DMS53 treated with DMSO at 0.1 percent for 48 hours (cell line): ENCODE data around the gene NRXN3.

Experiments
- DNase-seq: peaks from one replicate; lab custom pipeline; 2025; ENCODE audit not compliant: unreplicated experiment; lab: John Stamatoyannopoulos, UW

The NRXN3 gene

GRCh38 chr14:78170203-78170602 lies at the start of gene NRXN3:
Gene NRXN3, plus strand, starts transcription at chr14:78170373. Its CDS starts 72,721 bp downstream, at chr14:78243094.
- DNase-seq = no peak

GRCh38 chr14:78122436-78122835 lies 47.7 kb upstream of the NRXN3 start:
- no peak for DNase-seq

- DNase-seq = no peak
These were observed 46.4 kb upstream of the NRXN3 start for GRCh38 chr14:78123650-78124253.

DNA sequence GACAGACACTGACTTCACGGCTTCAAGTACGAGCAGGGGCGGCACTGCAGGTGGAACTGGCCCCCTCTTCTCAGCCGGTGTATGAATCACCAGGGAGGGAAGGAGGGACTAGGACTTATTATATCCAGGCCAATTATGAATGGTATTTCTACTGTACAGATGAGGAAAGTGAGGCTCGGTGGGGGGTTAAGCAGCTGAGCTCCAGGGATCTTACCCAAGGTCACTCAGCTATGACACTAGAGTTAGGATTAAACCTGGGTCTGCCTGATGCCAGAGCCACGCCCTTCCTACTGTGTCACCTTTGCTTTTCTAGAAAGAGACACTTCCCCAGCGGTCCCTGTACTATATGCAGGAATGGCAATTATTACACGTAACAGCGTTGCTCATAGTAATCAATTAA lies 42.2 kb upstream of the NRXN3 start:
- no peak for DNase-seq

GRCh38 chr14:78129375-78129774 lies 40.8 kb upstream of the NRXN3 start:
- no peak for DNase-seq

DNA sequence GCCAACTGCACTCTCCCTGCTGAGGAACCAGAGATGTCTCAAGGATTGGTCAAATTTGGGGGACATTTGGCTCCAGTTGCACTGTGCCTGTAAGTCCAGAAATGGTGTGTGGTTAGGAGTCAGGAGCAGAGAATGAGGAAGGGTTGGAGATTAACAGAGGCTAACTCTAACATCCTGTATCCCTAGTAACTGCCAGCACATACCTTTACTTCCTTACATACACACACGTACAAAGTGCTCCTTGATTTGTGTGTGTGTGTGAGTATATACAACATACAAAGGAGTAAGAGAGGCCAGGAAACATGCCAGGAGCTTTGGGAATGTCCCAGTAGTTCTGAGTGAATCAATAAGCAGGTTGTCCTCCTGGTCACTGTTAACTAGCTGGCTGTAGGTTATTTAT lies 39.8 kb upstream of the NRXN3 start:
- no peak for DNase-seq

DNA sequence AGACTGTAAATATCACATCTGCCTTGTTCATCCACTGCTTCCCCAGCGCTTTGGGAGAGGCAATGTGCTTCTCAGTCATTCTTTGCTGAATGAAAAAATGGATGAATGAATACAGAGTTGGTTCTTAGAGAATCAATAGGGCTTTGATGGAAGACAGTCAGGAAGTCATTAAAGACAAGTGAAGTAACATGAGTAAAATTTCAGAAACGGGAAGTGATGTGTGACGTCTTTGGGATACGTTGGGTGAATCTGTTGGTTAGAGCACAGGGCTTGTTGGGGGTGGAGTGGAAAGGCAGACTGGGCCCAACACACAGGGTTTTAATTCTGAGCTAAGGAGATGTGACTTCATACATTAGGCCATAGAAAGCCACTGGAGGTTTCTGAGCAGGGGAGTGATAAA lies 39.0 kb upstream of the NRXN3 start:
- no peak for DNase-seq

DNA sequence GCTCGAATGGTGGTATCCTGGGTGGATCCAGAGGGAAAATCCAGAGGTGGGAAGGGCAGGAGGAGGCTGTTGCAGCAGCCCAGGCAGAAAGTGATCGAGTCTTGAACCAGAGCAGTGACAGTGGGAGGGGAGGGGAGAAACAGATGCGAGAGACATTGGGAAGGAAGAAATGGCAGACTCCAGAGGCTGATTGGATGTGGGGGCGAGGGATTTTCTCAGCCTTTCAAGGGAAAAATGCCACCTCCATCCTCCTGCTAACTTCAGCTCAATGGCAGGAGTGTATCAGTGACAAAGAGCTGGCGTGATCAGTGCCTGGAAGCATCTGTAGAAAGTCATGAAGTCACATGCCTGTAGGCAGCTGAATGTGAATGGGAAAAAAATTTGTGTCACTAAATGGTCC lies 38.6 kb upstream of the NRXN3 start:
- DNase-seq = no peak

GRCh38 chr14:78135450-78135891 lies 34.7 kb upstream of the NRXN3 start:
- DNase-seq = no peak

GRCh38 chr14:78136695-78137094 lies 33.5 kb upstream of the NRXN3 start:
- DNase-seq = no peak

GRCh38 chr14:78141590-78141989 lies 28.6 kb upstream of the NRXN3 start:
- DNase-seq = no peak

- no peak for DNase-seq
These were observed 27.2 kb upstream of the NRXN3 start for GRCh38 chr14:78142998-78143397.

DNA sequence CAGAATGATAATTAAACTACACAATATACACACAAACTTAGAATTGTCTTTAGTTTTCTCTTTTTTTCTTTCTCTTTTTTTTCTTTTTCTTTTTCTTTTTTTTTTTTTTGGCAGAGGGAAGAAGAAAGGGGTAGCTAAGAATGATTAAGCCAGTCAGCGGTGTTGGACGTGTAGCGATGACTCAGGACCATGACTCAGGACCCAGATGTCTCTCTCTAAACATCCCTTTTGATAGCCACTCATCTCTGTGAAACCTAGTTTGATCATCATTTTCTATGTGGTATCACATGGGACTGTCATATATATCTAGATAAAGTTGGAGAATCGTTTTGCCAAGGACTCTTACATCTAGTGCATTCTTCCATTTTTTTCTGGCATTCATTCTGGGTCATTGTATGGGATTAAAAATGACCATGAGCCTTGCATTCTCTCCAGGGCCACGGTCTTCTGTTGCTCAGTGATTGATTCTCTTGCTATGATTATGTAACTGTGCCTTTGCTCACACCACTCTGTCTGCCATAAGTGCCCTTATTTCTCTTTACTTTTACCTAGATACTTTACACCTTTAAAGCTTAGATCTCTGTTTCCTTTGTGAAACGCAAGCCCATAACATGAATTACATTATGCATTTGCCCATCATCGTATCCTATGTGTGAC lies 26.6 kb upstream of the NRXN3 start:
- peak; percentile 13 for DNase-seq

DNA sequence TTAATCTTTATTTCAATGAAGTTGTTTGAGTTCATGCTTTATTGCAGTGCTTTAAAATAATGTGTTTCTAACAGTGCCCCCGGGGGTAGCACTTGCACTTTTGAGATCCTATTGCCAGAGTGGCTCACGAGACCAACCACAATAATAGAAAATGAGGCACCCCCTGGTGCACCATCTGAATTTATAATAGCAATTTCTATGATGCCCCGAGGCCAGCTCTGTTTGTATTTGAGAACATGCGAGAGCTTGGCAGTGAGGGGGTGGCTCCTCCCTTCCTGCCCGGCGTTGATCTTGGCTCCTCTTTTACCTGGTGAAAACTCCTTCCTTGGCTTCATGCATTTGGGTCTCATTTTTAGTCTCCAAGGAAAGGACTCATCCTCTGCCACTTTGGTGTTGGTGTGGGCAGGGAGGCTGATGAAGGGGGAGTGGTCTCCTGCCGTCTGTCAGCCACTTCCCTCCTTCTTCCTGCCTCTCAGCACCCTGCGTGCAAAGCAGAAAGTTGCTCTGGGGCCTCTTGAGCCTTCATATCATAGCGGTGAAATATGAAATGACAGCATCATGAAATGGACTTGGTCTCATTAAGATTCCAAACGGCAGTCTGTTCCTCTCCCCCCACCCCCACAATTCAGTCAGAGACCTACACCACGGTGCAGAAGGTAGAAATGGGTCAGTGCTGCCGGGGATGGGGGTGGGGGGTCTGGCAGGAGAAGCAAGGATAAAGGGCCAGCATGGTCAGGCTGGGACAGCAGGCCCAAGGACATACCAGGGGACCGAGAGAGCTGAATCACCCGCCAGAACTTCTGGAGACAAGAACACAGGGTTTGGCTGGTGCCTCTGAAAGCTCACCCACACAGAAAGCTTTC lies 17.7 kb upstream of the NRXN3 start:
- DNase-seq = no peak

GRCh38 chr14:78153064-78153341 lies 17.2 kb upstream of the NRXN3 start:
- DNase-seq = no peak

- DNase-seq = no peak
These were observed 15.3 kb upstream of the NRXN3 start for GRCh38 chr14:78154827-78155226.

- DNase-seq = no peak
These were observed 14.0 kb upstream of the NRXN3 start for GRCh38 chr14:78156196-78156595.

DNA sequence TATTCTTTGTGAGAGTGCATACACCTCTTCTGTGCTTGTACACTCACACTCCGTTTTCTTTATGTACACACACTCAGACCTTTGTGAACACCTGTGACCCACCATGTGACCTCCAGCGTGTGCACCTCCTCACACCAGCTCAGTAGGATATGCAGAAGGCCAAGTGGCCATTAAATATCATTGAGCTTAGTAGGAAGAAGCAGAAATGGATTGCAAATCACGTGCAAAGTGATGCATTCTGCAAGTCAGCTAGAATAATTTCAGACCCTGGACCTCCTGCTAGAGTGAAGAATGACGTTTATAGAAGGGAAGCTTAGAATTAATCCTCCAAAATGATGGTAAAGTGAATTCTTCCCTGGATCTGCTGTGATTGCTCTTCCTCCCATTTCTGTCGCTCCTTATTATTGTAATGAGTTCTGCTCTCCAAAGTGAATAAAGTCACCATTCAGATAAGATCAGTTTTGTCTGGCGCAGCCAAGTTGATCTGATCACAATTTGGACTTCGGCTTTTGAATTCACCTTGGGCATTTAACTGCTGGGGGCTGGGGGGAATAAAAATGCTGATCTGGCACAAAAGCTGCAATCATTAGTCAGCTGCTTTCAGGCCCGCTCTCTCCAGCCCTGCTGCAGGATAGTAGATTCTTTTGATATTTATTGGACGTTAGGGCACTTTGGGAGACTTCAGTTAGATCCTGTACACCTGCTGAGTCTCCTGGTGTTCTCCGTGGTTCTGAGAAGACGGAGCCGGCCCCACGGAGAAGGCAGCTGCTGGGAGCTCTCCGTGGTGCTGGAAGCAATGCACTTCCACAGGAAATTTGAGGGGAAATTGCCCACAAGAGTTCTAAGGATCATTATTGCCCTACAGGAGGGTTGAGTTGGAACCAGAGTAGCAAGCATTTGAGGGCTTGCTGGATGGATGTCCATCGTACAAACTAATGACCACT lies 12.4 kb upstream of the NRXN3 start:
- no peak for DNase-seq

DNA sequence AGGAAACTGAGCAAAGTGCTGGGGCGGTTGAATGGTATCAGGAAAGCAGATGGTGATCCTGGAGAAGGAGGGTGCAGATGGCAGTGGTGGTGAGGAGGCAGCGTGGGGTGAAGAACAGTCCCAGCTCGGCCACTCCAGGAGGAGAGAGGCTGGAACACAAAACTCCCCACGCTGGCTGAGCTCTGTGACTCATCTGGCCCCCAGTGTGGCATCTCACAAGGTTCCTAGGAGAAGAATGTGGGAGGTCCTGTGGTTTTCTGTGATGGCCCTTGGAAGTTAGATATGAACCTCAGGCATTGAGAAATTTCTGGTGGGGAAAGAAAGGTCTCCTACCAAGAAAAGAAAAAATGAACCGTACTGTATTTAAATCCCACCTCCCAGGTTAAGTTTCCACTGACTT lies 8.0 kb upstream of the NRXN3 start:
- no peak for DNase-seq

DNA sequence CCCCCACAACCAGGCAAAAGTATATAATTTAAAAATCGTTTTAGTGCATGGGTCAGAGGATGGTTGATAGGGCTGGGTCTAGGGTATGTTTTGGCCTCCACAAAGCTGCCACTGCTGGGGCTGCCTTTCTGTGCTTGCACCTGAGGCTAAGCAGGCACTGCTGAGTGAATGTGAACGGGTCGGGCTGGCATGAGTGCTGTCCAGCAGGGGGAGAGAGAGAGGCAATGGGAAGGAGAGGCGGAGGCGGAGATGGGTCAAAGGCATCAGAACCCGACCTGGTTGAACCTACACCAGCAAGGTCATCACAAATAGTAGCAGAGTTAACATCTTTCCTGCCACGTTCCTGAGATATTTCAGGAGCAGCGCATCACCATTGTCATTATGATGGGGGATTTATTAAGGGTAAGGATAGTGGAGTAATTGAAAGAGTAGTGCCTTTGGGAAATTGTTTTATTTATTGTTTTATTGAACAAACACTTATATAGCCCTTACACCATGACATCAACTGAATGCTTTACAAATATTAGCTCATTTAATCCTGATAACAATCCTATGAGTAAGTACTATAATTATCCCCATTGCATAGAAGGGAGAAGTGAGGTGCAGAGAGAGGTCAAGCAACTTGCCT lies 5.8 kb upstream of the NRXN3 start:
- peak; percentile 43 for DNase-seq

DNA sequence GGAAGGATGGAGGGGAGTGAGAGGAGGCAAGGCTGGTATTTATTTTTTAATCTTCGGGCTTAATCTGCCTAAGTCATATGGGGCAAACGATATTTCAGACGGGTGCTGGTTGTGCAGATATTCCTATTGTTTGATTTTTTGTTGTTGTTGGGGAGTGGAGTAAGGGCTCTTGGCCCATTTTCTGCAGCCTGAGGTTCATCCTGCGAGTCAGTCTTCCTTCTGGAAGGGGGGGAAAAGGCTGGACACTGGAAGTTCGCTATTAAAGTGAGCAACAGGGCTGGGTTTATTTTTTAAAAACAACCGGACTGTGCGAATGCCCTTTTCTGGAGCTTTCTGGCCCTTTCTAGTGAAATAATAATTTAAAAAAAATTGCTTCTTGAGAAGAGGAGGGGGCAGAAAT lies 2.3 kb downstream of the NRXN3 start:
- no peak for DNase-seq
